SK-N-MC (cell line): ENCODE data around the gene LMX1A.

Experiments used
- EZH2 ChIP-seq: fragments of 200-600 bp; sonication (generic); IDR thresholded peaks from one replicate; pipeline ENCODE4 v1.6.1; 2017; ENCODE audit warnings: antibody characterized with exemption
- FOXP2 ChIP-seq: optimal IDR thresholded peaks from 2 replicates; pipeline ENCODE3; 2011; ENCODE audit warnings: mild to moderate bottlenecking, moderate library complexity; ENCODE audit not compliant: insufficient read depth; ENCODE audit errors: extremely low read length, control extremely low read depth
- POLR2AphosphoS5 ChIP-seq: IDR thresholded peaks from 2 replicates; pipeline ENCODE4 v1.6.1; 2012; ENCODE audit warnings: mild to moderate bottlenecking, low read depth, low read length, borderline replicate concordance

DNA sequence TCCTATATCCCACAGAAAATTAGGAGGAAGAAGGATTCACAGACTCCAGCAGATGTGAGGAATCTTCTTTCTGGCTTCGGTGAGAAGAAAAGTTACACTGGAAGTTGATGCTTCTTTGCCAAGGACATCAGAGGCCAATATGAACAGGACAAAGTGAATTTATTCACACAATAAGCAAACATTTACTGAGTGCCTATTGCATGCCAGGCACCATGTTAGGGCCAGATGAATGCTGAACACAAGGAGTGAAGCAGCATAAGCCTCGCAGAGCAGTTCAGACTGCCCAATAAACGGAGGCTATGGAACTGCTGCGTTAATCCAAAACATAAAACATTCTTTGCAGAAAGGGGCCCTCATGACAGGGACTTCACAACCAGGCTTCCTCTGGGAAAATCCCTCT, 114.6 kb downstream of the LMX1A start:
- TF ChIP-seq EZH2 (no peak), POLR2AphosphoS5 (no peak), FOXP2 (no peak)
